Fibroblast of skin of left quadriceps (primary cell): ENCODE measurements around the gene PCMTD2.
A peak's percentile ranks its signal among the peaks of the same experiment; 100 is the strongest.
"Not testable (repeated sequence)": the region's sequence is repeated elsewhere in the genome, so short reads cannot be mapped to it uniquely, and the experiment has no call there.

Source experiments
- DNase-seq, 2 experiments: peaks; one replicate each; pipeline ENCODE4 v3.0.0-alpha.2; 2013; ENCODE audit warnings: low read depth in 2 of 2

The PCMTD2 gene

DNA sequence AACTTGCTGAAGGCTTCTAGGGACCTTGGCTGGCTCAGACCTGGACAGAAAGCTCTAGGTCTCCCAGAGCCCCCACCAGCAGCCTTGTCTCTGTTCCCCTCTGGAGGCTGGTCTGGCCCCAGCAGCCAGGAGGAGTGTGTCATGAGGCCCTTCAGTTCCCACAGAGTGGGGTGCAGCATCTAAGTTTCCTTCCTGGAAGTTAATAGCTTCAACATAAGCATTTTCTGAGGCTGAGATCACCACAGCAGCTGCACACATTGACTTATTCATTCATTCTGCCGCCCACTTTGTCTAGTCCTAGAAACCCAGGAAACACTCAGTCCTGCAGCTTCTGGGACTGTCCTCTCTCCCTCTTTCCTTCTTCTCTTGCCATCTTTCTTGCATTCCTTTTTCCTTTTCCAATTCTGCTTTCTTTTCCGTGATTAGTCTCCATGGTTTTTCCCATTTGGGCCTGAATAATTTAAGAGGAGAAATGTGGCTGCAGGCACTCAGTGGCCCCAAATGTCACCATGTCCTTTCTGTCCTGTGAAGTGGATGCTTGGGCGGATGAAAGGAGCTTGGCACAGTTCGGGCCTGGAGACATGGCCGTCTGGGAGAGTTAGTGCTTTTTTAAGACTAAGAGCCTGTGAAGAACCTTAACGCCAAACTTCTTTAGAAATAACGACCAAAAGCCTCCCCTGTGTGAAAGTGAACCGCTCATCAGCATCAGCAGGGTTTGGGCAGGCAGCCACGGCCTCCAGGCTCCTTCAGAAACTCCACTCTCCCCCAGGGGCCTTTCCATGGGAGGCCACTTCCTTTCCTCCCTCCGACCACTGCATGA is 31.0 kb upstream of the PCMTD2 start:
- peak; percentile 82 to 83 for DNase-seq

DNA sequence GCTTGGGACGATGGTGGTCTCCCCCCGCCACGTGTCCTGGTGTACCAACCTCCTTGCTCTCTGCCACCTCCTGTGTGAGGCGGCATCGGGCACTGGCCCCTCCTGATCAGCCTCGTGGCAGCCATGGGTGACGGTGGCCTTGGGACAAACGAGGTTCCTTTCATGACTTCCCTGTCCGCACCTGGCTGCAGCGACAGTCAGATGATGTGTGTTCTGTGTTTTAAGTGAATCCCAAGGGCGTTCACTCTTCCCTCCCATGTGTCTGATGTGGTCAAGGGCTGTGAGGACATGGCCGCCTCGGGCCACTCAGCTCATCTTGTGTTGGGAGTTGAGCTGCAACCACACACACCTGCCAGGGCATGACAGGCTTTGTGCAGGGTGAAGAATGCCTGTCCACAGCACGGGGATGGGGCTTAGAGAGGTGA is 30.4 kb upstream of the PCMTD2 start:
- no peak for DNase-seq

DNA sequence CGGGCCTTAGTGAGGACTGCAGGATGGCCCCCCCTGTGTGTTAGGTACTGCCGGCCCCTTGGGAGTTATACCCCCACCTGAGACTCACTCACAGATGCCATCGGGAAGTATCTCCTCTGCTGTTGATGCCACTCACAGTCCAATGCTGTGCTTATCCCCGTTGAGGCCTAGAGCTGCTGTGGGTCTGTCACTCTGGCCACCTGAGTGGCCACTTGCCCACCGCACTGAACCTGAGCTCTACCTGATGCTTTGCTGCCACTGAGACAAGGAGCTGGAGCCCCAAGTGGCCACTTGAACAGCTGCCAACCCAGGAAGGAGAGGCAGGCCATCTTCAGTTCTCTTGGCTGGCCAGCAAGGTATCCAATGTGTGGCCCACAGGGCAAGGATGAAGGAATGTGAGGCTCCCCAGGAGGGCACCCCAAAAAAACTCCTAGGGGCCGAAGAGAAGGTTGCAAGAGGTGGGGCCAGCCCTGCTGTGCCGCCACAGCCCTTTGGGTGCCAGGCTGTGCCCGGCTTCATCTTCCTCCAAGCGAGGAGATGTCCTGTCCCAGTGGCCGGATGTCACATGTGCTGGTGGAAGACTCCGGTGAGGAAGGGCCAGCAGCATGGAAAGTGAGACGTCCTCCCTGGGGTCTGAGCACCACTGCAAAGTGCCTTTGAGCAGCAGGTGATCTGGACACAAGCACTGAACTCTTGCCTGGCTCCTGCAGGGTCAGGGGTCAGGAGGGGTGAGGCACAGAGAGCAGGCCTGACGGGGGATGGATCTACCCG is 29.5 kb upstream of the PCMTD2 start:
- no peak for DNase-seq

DNA sequence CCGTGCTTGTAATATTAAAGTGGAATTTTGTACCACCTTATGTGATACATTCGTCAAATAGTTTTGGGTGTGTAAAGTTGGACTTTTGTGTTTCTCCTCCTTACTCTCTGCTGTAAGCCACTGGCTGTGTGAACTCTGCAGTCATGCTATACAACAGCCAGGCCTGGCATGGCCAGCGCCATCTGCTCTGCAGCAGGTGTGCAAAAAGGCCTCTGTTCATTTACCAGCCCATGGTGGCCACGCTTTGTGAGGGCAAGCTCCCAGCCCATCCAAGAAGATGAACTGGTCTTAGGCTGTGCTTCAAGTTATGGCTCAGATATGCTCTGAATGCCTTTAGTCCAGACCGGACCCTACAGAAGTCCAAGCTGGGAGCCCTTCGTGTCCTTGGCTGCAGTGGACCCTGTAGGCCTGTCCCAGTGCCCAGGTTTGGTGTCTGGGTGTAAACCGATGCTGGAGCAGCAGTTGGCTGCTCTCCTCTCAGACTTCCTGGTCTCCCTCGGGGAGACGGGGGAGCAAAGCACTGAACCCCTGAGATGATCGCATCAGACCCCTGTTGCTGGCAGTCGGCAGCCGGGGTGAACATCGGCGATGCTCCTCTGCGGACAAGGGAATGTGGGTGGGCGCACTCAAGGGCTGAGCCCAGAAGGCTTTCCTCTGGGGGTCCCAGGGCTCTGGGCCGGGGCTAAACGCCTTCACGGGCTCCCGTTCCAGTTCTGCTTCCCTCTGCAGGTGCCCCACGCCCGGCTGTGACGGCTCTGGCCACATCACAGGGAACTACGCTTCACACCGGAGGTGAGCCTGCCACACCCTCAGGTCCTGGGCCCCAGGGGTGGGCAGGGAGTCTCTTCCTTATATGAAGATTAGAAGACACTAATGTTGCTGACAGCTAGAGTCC is 28.6 kb upstream of the PCMTD2 start:
- DNase-seq: no peak

DNA sequence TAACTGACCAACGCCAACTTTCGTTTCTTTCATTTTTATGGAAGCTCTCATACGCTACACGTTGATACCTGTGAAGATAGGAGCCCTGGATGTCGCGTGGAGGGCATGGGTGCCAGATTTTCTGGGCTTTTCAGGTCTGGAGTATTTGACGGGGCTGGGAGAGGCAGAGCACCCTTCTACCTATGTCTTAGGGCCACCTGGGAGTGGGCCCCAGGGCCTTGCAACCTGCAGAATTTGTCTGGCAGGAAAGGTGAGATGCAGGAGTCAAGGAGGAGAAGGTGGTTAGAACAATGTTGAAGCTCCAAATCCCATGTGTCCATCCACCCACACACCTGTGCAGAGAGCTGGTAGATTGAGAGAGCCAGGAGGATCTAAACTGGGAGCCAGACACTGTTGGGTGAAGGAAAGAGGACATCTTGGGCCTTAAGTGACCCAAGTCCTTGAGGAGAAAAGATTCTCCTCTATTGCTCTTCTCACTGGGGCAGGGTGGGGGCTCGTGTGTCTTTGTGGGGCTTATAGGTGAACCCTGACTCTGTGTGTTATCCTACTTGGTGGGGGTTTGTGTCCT is 27.4 kb upstream of the PCMTD2 start:
- no peak for DNase-seq

DNA sequence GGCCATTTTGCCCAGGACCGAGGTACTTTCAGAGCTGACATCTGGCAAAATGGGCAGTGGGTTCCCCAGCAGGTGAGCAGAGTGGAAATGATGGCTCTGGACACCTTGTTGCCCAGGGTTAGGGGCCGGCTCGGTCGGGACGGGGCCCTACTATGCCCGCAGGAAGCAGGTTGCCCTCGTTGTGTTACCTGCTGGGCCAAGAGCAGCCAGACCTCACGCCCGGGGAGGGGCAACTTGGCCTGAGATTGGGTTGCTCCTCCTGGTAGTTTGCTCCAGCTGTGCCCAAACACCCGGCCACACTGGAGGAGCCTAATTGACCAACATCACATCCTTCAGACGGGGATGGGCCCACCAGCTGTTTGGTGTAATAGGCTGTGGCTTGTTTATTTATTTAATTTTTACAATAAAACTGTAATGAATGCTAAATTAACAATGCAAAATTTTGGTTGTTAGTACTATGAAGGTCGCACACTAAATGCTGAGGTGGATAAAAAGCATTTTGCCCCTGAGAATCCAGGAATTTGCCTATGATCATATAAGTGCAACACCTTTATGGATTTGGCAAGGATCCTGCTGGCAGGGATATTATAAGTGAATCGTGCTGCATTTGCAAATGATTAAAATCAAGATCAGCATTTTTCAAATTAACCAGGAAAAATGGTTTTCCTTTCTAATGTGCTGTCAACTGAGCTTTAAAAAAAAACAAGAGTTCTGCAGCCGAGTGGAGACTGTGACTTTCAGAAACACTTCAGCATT is 26.6 kb upstream of the PCMTD2 start:
- no peak for DNase-seq

DNA sequence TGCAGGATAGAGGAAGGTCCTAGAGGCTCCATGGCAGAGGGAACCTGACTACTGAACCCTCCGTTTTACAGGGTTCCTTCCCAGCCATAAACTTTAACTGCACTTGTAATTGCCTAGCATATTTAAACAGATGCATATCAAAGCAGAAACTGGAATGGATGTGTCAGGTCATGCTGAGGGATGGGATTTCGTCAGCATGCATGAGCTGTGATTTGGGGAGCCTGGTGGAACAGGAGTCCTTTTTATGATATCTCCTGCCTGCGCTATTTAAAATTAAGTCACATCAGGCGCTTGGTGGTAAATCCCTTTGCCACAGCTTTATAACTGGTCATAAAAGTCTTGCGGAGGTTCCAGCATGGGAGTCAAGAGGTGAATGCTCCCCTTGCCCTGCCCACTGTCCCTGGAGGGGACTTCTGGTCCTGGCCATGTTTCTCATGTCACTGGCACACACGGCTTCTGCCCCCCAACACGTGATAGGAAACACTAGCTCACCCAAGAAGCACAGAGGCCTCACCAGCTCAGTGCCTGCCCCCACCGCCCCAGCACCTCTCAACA is 26.0 kb upstream of the PCMTD2 start:
- DNase-seq: no peak

DNA sequence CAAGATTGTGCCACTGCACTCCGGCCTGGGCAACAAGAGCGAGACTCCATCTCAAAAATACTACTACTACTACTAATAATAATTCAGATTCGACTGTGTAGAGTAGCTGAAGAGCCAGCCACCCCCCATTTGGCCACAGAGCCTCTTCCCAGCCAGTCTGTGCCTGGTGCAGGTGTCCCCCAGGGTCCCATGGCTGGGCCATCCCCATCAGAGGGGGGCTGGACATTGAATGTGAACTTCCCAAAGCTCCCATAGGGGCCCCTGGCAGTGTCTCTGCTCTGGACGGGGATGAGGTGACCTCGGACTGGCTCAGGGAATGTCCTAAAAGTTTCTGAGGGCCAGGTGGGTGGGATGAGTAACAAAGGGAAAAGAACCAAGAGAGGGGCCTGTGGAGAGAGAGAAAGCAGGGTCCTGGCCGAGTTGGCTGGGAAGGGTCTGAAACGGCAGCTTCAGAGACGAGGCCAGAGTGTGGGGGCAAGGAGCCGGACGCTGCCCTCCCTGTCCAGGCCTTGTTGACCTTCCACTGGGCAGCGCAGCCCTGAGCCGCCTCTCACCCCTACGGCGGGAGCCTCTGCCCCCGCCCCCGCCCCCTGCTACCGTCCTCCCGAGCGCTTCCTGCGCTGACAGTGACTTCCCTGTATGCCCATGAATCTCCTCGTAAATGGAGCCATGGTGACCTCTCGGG is 24.9 kb upstream of the PCMTD2 start:
- DNase-seq: no peak

DNA sequence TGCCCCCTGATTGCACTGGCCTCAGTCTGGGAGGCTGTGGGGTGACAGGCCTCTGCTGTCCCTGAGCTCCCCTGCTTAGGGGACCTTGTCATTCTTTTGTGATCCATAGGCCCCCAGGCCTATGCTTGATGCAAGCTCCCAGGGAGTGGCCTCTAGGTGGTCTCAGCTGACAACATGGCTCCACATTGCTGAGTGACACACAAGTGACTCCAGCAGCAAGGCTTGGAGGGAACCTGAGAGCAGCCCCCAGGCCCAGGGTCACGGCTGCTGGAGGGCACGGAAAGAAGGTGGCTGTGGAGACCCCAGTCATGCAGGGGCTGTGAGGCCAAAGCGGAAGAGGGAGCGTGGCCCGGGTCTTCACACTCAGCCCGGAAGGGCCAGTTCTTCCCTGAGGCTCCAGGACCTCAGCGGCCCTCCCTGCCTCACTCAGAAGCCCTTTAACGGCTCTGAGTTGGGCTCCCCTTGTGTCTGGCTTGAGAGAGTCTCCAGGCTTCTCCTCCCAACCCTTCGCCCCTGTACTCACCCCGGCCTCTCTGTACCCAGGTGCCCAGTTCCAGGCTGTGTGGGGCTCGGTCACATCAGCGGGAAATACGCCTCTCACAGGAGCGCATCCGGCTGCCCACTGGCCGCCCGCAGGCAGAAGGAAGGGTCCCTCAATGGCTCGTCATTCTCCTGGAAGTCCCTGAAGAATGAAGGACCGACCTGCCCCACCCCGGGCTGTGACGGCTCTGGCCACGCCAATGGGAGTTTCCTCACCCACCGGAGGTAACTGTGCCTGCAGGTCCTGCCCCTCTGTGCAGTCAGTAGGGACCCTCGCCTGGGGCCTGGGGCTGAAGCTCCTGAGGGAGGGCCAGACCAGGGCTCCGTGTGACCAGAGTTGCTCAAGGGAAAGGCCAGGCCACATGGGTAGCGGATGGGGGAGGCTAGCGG is 23.7 kb upstream of the PCMTD2 start:
- no peak for DNase-seq

DNA sequence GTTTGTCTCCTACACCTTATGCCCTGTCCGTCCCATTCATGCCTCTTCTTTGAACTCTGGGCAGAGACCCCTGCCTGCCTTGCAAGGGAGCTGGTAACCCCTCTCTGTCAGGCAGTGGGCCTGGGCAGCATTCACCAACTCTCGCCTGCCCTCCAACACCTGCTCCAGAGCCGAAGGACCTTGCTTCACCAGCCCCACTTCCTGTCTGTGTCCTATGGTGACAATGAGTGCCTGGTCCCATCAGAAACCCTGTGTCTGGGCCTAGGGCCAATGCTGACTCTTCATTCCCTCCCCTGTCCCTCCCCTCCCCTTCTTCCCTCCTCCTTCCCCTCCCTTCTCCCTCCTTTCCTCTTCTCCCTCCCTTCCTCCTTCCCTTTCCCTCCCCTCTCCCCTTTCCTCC is 22.8 kb upstream of the PCMTD2 start:
- no peak for DNase-seq

DNA sequence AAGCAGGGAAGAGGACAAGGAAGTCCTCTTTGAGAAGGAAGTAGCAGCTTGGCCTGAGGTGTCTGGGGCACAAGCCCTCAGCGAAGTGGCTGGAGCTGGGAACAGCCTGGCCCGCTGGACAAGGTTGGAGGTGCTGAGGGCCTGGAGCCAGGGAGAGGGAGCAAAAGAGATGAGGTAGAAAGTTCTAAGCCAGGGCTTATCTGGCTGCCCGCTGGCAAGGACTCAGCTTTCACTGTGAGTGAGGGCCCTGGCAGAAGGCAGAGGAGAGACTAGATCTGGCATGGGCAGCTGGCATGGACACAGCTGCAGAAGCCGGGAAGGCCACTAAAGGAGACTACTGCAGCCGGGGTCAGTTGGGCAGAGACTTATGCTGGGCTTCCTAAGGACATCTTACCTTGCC is 21.8 kb upstream of the PCMTD2 start:
- DNase-seq: no peak

DNA sequence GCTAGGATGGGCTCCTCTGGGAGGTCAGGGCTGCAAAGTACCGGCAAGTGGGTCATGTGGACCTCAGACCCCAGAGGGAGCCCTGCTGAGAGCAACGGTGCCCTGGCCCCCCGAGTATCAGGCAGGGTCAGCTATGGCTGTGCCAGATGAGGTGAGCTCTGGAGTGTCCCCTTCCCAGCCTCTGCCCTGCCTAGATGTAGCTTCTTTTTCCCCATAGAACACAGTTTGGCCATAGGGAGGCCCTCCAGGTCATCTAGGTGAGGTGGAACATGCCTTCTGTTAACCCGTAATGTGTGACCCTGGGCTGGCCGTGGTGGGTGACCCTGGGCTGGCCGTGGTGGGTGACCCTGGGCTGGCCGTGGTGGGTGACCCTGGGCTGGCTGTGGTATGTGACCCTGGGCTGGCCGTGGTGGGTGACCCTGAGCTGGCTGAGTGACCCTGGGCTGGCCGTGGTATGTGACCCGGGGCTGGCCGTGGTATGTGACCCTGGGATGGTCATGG is 21.2 kb upstream of the PCMTD2 start:
- no peak for DNase-seq

DNA sequence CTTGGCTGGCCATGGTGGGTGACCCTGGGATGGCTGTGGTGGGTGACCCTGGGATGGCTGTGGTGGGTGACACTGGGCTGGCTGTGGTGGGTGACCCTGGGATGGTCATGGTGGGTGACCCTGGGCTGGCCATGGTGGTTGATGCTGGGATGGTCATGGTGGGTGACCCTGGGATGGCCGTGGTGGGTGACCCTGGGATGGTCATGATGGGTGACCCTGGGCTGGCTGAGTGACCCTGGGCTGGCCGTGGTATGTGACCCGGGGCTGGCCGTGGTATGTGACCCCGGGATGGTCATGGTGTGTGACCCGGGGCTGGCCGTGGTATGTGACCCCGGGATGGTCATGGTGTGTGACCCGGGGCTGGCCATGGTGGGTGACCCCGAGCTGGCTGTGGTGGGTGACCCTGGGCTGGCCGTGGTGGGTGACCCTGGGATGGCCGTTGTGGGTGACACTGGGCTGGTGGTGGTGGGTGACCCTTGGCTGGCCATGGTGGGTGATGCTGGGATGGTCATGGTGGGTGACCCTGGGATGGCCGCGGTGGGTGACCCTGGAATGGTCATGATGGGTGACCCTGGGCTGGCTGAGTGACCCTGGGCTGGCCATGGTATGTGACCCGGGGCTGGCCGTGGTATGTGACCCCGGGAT is 20.5 kb upstream of the PCMTD2 start:
- not testable (repeated sequence) for DNase-seq

DNA sequence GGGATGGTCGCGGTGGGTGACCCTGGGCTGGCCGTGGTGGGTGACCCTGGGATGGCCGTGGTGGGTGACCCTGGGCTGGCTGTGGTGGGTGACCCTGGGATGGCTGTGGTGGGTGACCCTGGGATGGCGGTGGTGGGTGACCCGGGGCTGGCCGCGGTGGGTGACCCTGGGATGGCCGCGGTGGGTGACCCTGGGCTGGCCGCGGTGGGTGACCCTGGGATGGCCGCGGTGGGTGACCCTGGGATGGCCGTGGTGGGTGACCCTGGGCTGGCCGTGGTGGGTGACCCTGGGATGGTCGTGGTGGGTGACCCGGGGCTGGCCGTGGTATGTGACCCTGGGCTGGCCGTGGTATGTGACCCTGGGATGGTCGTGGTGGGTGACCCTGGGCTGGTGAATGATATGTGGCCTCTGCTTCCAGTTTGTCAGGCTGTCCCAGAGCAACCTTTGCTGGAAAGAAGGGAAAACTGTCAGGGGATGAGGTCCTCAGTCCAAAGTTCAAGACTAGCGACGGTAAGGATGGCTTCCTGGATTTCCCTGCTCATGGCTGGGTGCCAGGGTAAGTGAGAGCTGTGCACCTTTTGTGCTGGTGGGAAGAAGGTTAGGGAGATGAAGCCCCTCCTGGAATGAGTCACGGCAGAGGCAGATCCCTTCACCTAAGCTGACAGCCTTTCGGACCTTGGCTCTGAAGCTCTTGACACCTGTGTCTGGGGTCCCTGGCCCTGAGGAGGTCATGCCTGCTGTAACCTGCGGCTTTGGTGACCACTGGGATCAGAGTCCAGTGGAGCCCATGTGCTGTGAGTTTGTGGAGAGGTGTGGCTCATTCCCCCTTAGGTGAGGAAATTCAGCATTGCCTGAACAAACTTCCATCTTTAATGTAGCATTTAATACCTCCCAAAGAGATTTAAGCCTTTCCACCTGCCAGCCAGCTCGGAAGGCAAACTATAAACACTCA is 19.1 kb upstream of the PCMTD2 start:
- no peak for DNase-seq

DNA sequence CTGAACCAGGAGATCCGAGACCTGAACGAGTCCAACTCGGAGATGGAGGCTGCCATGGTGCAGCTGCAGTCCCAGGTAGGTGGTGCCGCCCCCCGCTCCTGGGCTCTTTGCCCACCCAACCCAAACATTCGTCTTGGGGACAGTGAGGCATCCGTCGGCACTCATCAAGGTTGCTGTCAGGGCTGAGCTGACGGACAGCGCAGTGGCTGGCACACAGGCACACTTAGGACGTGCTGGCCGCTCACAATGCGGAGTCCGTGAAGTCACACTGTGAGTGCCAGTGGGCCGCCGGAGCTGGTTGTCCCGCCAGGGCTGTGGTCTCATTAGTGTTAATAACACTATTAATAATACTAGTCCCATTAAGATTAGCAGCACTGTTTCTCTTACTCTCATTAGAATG is 18.2 kb upstream of the PCMTD2 start:
- DNase-seq: no peak

DNA sequence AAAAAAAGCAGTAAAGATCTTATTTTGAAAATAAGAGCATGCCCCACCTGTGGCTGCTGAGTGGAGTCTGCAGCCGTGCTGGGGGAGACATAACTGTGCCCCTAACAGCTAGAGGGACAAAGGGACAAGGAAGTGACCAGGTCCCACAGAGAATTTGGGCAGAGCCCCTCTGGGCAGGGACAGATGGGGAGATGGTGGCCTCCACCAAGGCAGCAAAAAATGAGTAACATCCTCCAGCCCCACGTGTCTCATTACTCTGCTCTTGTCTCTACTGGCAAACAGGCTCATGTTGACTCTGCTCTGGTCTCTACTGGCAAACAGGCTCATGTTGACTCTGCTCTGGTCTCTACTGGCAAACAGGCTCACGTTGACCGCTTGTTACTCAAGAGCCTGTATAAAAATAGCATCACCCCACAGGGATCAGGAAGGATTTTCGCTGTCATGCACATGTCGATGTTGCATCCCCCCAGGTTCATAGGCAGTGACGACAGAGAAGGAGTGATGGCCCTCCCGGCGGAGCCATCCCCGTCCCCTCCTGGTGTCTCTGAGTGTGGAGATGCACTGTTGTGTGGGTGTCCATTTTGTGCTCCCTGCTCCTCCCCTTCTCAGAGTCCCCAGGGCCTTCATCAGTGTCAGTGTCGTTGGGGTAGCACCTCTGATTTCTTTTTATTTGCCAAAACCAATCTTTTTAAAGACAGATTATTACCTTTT is 17.3 kb upstream of the PCMTD2 start:
- no peak for DNase-seq
